NCI-H2107 treated with DMSO at 0.1 percent for 48 hours (cell line): ENCODE data around the gene TENM4.

Experiments used
- DNase-seq: peaks from one replicate; lab custom pipeline; 2025; ENCODE audit not compliant: unreplicated experiment; lab: John Stamatoyannopoulos, UW

The TENM4 gene

DNA sequence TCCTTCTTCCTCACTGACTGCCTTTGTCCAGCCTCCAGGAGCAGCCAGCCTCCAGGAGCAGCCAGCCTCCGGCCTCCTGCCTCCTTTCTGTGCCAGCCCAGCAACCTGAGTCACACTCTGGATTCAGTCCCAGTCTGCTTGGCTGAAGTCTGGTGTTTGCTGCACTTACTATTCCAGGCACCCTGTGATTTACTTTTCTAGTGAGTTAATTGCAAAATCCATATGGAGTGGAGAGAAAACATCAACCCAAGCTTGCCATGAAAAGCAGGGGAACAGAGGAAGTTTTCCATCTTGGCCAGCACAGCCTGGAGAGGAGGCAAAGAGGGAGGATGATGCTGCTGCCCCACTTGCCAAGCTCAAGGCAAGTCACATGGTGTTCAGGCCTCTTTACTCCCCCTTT is 400.5 kb downstream of the TENM4 start:
- no peak for DNase-seq

DNA sequence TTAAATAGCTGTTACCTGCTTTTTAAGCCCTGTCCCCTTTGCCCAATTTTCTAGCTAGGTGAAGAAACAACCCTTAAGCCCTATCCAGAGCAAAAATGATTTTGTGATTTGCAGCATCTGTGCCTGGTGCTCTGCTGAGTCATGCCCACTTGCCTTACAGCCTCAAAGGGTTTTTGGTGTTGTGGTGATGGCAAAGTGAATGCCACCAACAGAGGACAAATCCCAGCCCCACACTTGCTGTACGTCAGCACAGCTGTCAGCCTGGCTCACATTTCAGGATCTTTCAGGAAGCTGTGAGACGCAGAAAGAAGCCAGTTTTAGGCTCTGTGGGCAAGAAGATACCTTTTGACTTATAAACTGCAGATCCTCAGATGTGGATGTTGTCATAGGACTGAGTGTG is 401.7 kb downstream of the TENM4 start:
- DNase-seq, result peak; percentile 10

DNA sequence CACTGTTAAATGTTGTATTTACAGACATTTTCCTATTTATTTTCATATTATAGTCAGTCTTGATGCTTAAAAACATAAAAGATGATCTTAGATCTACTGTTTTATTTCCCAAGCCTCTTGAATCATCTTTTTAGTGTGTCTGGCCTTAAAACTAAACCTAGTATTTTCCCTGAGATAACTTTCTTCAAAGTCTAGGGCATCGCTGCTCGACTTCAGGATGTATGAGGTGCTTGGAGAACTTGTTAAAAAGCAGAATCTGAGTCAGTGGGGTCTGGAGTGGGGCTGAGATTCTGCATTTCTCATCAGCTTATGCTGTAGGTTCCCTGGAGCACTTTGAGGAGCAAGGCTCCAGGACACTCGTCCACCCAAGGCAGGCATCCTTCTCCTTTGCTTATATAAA is 404.9 kb downstream of the TENM4 start:
- DNase-seq, result no peak

DNA sequence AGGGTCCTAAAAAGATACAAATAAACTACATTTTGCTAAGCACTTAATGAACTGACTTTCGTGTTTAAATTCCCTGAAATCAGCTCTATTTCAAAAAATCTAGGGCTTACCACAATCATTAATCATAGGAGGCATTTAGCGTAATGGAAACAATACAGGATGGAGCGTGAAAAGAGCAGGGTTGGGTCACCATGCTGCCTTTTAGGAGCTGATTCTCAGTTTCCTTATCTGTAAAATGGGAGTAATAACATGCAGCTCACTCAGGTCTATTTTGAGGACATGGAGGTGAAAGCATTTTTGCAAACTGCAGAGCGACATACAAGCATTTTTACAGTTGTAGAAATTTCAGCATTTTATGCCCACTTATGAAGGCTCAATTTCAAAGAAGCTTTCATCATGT is 407.0 kb downstream of the TENM4 start:
- DNase-seq, result no peak

DNA sequence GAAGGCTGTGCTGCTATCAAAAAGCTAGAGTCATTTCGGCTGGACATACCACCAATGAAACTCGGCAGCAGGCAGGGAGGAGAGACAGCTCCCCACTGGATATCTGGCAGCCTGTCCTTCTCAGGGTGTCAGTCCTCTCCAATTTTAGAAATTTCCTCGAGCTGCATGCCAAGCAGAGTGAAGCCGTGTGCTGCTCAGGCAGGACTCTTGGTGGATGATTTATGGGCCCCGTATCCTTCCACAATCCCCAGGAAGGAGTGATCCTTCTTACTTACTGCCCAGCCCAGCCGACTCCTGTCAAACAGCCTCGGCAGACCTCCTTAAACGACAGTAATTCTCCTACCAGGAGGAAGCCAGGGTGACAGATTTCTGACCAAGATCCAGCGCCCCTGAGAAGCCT is 410.4 kb downstream of the TENM4 start:
- no peak for DNase-seq

DNA sequence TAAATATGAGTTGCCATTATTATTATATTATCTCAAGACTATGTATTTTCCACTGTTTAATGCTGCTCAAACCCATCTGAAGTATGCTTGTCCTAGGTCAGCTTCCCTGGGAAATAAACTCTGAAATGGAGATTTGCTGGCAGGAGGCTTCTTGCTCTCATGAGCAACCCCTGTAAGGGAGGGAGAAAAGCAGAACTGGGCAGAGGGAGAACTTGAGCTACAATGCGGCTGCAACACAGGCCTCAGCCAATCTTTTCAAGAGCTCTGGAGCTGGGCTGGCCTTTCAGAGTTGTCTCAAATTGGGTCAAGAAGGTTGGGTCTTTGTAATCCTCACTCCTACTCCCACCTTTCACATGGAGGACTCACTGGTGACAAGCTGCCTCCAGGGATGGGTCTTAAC is 412.6 kb downstream of the TENM4 start:
- DNase-seq, result no peak

DNA sequence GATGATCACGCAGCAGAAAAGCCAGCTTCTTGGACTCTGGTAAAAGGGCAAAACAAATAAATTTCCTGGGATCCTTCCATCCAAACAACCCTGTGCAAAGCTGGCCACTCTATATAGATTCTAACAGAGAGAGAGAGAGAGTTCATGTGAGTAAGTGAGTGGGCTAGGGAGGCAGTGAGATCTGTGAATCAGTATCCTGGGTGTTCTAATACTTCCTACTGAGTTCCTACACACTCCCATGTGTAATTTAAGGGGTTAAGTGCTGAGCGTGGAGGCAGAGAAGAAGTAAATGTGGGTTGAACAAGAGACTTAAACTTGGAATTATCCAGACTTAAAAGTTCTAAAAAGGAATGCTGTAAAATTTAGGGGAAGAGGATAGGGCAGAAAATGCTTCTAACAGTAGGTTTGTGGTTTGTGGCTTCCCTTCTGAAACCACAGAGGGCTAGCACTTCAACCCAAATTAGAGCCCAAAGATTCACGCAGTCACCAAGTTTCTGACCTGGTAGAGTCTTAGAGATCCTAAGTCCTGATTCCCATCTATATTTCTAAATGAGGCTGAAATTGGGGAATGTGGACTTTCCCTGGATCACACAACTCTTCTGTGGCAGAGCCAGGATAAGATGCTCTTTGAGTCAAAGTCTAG is 413.9 kb downstream of the TENM4 start:
- DNase-seq, result no peak

DNA sequence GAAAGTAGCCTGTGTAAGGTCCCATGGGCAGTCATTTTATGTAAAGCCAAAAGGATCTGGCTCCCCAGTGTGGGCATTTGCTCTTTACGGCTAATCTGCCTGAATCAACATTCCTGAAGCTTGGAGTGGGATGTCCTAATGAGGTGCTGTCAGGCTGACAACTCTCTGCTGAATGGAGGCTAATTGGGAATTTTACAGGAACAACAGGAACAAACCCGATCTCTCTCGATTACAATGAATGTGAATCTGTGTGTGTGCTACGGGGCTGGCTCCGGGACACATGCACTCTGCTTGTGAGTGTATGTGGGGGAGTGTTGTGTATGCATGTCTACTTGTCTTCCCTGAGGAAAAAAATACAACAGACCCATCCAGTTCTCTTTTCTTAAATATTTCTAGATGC is 415.2 kb downstream of the TENM4 start:
- DNase-seq, result no peak

DNA sequence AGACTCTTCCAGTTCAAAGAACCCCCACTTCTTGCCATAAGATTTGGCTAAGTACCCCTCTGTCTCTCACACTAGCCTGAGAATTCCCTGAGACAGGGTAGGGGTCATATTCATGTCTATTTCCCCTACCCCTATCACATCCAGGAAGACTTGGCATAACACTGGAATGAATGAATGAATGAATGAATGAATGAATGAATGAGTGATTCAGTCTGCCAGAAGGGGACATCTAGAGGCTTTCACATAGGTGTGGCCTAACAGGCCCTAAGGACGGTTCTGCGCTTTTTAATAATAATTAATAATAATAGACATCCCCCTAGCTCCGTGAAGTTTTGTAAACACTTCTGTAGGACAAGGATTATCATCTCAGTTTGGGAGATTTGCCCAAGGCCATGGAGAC is 415.7 kb downstream of the TENM4 start:
- DNase-seq, result no peak

DNA sequence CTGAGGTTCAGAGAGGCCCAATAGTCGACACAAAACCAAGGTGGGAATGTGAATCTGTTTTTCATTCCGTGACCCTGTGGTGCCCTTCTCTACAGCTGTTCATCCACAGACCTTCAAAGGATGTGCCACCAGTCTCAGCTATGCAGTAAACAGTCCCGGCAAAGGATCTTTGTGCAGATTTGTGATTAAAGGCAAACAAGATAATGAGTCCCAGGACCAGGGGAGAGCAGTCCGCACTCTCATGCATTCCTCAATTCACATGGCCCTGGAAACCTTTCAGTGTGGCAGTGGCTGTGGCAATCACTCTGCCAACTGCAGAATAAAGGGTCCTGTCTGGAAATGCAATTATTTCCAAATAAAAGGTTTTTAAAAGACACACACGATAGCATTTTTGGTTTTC is 418.6 kb downstream of the TENM4 start:
- DNase-seq, result no peak

DNA sequence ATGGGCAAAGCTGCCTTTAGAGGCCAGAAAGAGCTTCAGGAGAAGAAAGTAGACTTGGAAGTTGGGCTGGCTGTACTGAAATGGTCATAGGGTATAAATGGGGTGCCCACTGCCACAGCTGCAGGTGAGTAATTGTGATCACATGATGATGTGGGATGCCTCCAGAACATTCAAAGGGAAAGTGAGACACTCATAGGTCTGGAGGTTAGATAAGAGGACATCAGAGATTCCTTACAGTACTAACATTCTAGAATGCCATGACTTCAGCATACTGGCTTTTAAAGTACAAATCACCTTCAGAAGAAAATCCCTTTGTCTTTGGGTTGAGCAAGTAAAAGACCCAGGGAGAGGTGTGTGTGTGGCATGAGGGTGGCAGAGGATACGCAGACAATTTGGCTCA is 419.2 kb downstream of the TENM4 start:
- DNase-seq, result no peak

DNA sequence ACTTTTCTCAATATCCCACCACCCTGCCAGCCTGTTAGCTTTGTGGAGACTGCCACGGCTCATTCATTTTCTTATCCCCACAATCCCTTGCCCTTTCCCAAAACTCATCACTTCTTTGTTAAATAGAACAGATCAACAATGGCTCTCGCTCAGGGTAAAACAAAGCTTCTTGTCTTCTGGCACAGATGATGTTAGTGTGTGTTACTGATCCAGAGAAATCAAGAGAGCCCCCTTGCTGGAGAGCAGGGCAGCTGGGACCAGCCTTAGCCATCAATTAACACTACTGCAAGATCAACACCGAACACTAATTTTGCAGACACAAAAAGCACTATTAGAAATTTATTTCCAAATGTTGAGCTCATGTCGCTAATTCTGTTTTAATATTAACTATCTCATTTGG is 420.9 kb downstream of the TENM4 start:
- no peak for DNase-seq

DNA sequence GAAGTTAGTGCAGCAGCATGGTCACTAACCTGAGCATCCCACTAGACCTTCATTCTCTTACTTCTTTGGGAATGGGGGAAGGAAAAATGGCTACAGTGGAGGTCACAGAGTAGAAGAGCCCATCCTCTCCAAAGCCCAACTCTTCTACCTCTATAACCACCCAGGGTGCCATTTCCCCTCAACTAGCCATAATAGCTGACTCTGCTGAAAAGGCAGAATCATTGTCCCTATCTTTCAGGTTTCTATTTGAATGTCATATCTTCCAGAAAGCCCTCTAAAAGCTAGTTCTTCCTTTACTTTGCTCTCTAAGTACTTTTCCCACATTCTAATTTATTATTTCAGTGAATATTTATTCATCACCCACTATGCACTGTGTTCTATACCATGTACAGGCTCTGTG is 421.6 kb downstream of the TENM4 start:
- DNase-seq, result no peak

DNA sequence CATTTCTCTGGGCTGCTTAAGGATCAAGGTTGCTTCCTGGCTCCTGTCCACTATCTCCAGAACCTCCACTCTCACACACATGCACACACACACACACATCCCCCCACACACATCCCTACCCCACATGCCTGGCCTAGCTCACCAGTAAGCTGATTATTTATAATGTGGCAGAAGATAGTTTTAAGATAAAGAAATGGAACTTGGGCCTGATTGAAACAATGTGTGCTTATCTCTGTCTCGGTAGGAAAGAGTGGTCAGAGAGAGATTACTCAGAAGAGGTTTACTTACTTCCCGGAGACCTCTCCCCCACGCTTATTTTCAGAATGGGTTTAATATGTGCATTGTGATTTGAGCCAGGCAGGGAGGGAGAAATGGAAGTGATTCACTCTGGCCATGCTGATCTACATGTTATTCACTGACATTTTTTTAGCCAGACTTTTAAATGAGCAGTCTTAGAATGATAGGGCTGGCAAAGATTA is 422.4 kb downstream of the TENM4 start:
- no peak for DNase-seq

DNA sequence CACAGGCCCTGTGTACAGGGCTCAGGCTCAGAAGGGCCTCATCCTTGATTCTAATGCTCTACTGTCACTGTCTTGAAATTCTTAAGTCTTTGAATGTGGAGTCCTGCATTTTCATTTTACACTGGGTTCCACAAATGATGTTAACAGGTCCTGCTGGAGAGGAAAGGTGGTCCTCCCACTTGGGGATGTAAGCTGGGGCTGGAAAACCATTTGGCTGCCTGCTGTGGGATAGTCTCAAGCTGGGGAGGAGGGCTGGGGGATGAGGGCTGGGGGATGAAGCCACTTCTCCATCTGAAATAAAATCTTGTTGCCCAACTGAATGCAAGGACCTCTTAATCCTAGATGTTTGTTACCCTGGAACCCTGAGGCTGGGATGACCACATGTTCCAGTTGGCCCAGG is 423.0 kb downstream of the TENM4 start:
- no peak for DNase-seq

DNA sequence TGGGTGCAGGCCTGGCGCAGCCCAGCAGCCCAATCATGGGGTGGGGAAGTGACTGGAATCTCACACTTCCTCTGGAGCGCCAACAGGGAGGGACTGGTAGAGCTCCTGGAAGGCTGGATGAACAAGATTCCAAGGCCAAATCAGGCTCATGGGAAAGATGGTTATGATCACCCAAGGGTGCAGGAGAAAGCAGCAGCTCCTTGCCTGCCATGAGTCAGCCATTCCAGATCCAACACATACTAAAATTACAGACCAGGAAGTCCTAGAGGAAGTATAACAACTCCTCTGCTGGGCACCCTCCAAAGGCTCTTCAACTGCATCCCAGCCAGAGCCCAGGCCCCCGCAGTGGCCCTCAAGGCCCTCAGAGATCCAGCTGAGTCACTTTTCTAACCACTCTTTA is 427.3 kb downstream of the TENM4 start:
- no peak for DNase-seq

DNA sequence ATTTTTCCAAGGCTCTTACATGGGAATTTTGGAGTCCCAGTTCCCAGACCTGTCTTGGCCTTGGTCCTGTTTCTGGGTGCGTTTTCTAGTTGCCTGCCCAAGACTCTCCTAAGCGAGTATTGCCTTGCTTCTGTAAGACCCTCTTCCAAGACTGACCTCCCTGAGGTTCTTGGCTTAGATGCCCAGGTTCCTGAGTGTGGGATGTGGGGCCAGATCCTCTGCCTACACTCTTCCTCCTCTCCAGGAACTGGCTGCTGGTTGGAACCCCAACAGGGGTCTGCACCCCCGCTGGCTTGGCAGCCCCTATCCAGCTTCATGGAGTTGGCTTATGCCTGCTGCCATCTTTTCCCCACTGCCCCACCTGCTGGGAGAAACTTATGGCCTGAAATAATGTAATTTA is 429.5 kb downstream of the TENM4 start:
- DNase-seq, result no peak

DNA sequence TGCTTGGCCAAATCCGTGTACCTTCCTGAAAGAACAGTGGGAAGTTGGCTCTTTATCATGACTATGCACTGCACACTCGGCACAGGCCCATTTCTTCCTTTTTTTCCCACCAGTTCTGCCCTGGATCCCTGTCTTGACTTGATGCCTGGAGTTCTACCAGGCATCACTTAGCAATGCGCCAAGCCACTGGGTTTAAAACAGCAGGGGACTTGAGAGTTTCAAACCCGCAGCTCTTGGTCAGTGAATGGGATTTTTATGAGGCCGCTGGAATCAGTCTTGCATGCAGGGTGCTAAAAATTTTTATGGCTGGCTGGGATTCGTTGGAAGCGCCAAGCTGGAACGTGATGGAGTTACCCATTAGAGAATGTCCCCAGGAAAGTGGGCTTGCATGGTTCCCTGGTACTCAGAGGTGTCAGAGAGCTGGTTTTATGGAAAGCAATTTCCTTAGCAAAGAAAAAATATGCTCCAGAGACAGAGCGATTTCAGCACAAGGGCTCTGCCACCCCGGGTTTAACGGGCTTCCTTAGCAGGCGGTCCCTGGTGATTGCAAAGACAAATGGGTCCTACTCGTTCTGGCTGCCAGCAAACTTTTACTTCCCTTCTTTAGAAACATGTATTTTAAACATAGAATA is 432.9 kb downstream of the TENM4 start:
- DNase-seq, result no peak

DNA sequence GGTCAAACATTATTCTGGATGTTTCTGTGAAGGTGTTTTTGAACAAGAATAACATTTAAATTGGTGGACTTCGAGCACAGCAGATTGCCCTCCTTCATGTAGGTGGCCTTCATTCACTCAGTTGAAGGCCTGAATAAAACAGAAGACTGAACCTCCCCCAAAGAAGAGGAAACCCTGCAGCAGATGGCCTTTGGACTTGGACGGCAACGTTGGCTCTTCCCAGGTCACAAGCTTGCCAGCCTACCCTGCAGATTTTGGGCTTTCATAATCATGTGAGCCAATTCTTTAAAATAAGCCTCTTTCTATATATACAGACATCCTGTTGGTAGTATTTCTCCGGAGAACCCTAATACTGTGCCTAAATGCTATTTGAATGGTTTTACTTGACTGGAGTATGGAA is 434.0 kb downstream of the TENM4 start:
- no peak for DNase-seq

DNA sequence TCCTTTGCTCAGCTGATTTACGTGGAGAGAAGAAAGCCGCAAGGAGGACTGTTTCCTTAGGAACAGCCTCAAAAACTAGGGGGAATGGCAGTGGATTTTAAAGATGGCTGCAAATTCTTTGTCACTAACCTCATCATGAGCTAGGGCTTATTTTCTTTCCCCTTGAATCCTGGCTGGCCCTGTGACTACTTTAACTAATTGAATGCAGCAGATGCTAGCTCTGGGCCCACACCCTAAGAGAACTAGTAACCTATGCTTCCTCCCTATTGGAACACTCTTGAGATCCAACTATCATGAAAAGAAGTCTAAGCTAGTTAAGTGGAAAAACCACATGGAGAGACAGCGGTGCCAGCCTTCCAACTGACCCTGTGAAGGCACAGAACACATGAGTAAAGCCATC is 444.8 kb downstream of the TENM4 start:
- no peak for DNase-seq

DNA sequence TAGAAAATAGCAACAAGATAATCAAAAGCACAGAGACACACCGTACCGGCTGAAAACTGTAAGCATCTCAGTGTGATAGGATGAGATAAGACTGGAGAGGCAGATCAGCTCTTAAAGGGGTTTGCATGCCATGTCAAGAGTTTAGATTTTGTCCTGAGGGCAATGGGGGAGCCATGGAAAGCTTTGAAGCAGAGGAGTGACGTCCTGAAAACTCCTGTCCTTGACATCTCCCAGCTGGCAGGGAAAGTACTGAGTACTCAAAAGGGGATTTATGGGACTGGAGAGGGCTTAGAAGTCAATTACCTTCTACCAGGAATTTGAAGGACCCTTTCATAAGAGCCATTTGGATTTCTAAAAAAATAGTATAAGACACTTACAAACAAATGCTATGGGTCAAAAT is 445.7 kb downstream of the TENM4 start:
- no peak for DNase-seq

DNA sequence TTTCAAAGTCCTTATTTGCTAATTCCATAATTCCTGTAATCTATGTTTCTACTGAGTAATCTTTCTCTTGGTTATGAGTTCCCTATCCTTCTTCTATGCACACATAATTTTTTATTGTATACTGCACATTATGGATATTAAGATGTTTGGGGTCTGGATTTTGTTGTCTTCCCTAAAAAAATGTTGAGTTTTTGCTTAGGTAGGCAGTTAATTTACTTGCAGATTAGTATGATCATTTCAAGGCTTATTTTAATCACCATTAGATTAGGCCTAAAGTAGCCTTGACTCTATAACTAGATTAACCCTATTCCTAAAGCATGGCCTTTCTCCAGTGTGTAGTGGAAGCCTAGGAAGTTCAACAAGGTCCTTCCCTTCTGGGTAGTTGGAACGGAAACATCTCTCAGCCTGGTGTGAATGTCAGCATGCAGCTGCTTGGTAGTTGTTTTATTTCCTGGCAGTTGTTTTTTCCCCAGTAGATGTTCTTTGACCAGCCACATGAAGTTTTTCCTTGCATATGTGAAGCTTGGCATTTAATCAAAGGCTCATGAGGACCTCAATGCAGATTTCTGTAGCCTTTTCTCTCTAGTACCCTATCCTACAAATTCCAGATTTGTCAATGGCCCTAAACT is 446.9 kb downstream of the TENM4 start:
- DNase-seq, result no peak

DNA sequence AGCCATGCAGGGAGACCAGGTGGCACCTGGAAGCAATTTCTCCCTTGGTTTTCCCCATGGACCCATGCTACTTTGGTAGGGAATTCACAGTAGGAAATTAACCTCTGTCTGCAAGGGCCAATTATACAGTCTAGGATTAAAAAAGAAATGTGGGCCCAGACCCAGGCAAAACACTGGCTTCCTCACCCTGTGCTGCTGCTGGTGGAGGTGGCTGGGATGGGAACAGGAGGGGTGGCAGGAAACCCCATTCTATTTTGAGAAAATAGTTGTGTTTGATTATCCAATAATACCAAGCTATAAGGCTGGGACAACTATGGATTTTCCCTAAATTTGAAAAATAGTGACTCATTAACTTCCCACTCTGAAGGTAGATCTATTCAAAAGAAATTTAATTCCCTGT is 449.1 kb downstream of the TENM4 start:
- no peak for DNase-seq
